Mesenchymal stem cell (in vitro differentiated cells and primary cell): Measurements from ENCODE around the gene GAST.

Source experiments
- DNase-seq: peaks from one replicate; pipeline ENCODE4 v3.0.0-alpha.2; 2013
- H2AFZ ChIP-seq: one replicate; pipeline ENCODE4 v1.6.1; 2013; ENCODE audit warnings: low read depth, mild to moderate bottlenecking, control low read depth, inconsistent platforms, low read length, moderate library complexity
- H2AK5ac ChIP-seq: 2 replicates; pipeline ENCODE4 v1.6.1; 2013; ENCODE audit warnings: low read length, moderate library complexity, mild to moderate bottlenecking, inconsistent platforms; ENCODE audit not compliant: severe bottlenecking
- H2BK120ac ChIP-seq: one replicate; pipeline ENCODE4 v1.6.1; 2013; ENCODE audit warnings: low read depth, mild to moderate bottlenecking, inconsistent platforms, low read length, moderate library complexity
- H2BK12ac ChIP-seq, 2 experiments: one replicate each; pipeline ENCODE4 v1.6.1; 2013; ENCODE audit warnings: inconsistent platforms in 2 of 2, low read length in 2 of 2, mild to moderate bottlenecking in 2 of 2, moderate library complexity in 2 of 2, control low read depth in 1 of 2
- H2BK15ac ChIP-seq: one replicate; pipeline ENCODE4 v1.6.1; 2013; ENCODE audit warnings: mild to moderate bottlenecking, low read depth, inconsistent platforms; ENCODE audit not compliant: poor library complexity, severe bottlenecking
- H2BK5ac ChIP-seq: 2 replicates; pipeline ENCODE4 v1.6.1; 2013; ENCODE audit warnings: low read depth, mild to moderate bottlenecking, low read length, control low read depth, inconsistent platforms; ENCODE audit not compliant: poor library complexity, severe bottlenecking
- H3K14ac ChIP-seq, 2 experiments: one replicate each; pipeline ENCODE4 v1.6.1; 2013; ENCODE audit warnings: inconsistent platforms in 2 of 2, low read length in 2 of 2, control low read depth in 1 of 2, mild to moderate bottlenecking in 1 of 2, moderate library complexity in 1 of 2
- H3K18ac ChIP-seq, 2 experiments: one replicate each; pipeline ENCODE4 v1.6.1; 2013; ENCODE audit warnings: inconsistent platforms in 2 of 2, low read length in 2 of 2, control low read depth in 1 of 2, low read depth in 1 of 2, mild to moderate bottlenecking in 1 of 2
- H3K23ac ChIP-seq, 2 experiments: one replicate each; pipeline ENCODE4 v1.6.1; 2013; ENCODE audit warnings: inconsistent platforms in 2 of 2, low read length in 2 of 2, mild to moderate bottlenecking in 2 of 2, moderate library complexity in 2 of 2, control low read depth in 1 of 2
- H3K27ac ChIP-seq: 2 replicates; pipeline ENCODE4 v1.5.1; 2013; ENCODE audit warnings: mild to moderate bottlenecking, moderate library complexity, low read length, control low read depth, inconsistent platforms; ENCODE audit not compliant: poor library complexity, severe bottlenecking
- H3K27me3 ChIP-seq, 2 experiments: 2 replicates each; pipeline versions ENCODE4 v1.6.1 to v1.7.0; 2013; ENCODE audit warnings: low read length in 2 of 2, mild to moderate bottlenecking in 2 of 2, moderate library complexity in 2 of 2, control low read depth in 1 of 2, inconsistent platforms in 1 of 2; ENCODE audit not compliant: control insufficient read depth in 1 of 2, insufficient read depth in 1 of 2
- H3K36me3 ChIP-seq, 2 experiments: 2 replicates each; pipeline versions ENCODE4 v1.6.1 to v1.7.0; 2013; ENCODE audit warnings: low read length in 2 of 2, control low read depth in 1 of 2, inconsistent platforms in 1 of 2, low read depth in 1 of 2, mild to moderate bottlenecking in 1 of 2; ENCODE audit not compliant: insufficient read depth in 2 of 2, control insufficient read depth in 1 of 2
- H3K4ac ChIP-seq, 2 experiments: one replicate each; pipeline ENCODE4 v1.6.1; 2013; ENCODE audit warnings: inconsistent platforms in 2 of 2, low read length in 2 of 2, mild to moderate bottlenecking in 2 of 2, moderate library complexity in 2 of 2, control low read depth in 1 of 2, low read depth in 1 of 2
- H3K4me1 ChIP-seq: 2 replicates; pipeline ENCODE4 v1.6.1; 2013; ENCODE audit warnings: low read depth, low read length, control low read depth; ENCODE audit not compliant: control insufficient read depth, insufficient read depth
- H3K4me2 ChIP-seq: 2 replicates; pipeline ENCODE4 v1.6.1; 2013; ENCODE audit warnings: low read length, mild to moderate bottlenecking, inconsistent platforms; ENCODE audit not compliant: poor library complexity, severe bottlenecking
- H3K4me3 ChIP-seq, 2 experiments: 2 replicates each; pipeline versions ENCODE4 v1.5.1 to v1.7.0; 2013; ENCODE audit warnings: low read length in 2 of 2, mild to moderate bottlenecking in 2 of 2, control low read depth in 1 of 2, low read depth in 1 of 2; ENCODE audit not compliant: insufficient read depth in 1 of 2
- H3K79me1 ChIP-seq: replicated peaks from 2 replicates; pipeline ENCODE4 v1.6.1; 2013; ENCODE audit warnings: mild to moderate bottlenecking, control low read depth, low read length, inconsistent platforms; ENCODE audit not compliant: poor library complexity, severe bottlenecking
- H3K9ac ChIP-seq: 2 replicates; pipeline ENCODE4 v1.7.0; 2013; ENCODE audit warnings: mild to moderate bottlenecking, low read length, moderate library complexity
- H3K9me3 ChIP-seq: 2 replicates; pipeline ENCODE4 v1.7.0; 2013; ENCODE audit warnings: mild to moderate bottlenecking, low read length; ENCODE audit not compliant: control insufficient read depth
- H4K8ac ChIP-seq: one replicate; pipeline ENCODE4 v1.6.1; 2013; ENCODE audit warnings: inconsistent platforms, mild to moderate bottlenecking, low read length, moderate library complexity
- H4K91ac ChIP-seq: one replicate; pipeline ENCODE4 v1.6.1; 2013; ENCODE audit warnings: mild to moderate bottlenecking, low read length, inconsistent platforms
- WGBS: methylation state at CpG from one replicate; pipeline ENCODE4 v1.1.7; 2013; ENCODE audit warnings: mixed read lengths; 5-methylcytosine and 5-hydroxymethylcytosine counted together

Gene GAST

DNA sequence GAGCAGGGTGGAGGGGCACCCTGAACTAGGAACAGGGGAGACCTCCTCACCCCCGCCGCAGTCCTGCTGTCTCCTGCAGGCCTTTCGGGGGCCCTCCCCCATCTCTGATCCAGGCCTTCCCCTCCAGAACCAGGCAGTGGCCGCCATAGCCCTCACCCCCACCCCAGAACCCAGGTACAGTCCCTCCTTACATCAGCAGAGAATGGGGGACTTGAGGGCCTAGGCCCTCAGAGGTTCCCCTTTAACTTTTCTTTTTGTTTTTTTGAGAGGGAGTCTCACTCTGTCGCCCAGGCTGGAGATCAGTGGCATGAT lies 26.6 kb downstream of the GAST start:
- H3K4me1 ChIP-seq: peaks cover 34% of the 10 kb centered on the region
- no peak overlapping the region for H2AFZ ChIP-seq
- H4K91ac ChIP-seq: peak overlapping the region; percentile 81
- H2BK5ac ChIP-seq: no peak overlapping the region
- H2BK120ac ChIP-seq: peak overlapping the region; percentile 21
- peak overlapping the region in 1 of 2 experiments; percentile 28 for H3K4ac ChIP-seq
- no peak overlapping the region for H2BK15ac ChIP-seq
- H3K4me2 ChIP-seq: no peak overlapping the region
- no peaks in the 10 kb centered on the region for H3K79me1 ChIP-seq
- no peak overlapping the region for H2BK12ac ChIP-seq
- H3K4me3 ChIP-seq: no peak overlapping the region
- no peak overlapping the region for H3K27ac ChIP-seq
- no peak overlapping the region for H3K23ac ChIP-seq
- H2AK5ac ChIP-seq: peak overlapping the region; percentile 26
- H3K27me3 ChIP-seq: peaks cover 35 to 54% of the 10 kb centered on the region in 2 experiments
- no peak overlapping the region for H3K14ac ChIP-seq
- no peak overlapping the region for H3K9ac ChIP-seq
- H3K9me3 ChIP-seq: no peaks in the 10 kb centered on the region
- 100% methylated on average over 4 of the region's 5 CpGs for WGBS
- peak overlapping the region in 1 of 2 experiments; percentile 26 for H3K18ac ChIP-seq
- no peak for DNase-seq
- no peaks in the 10 kb centered on the region for H3K36me3 ChIP-seq
- H4K8ac ChIP-seq: no peak overlapping the region

GRCh38 chr17:41739661-41740352 lies 27.7 kb downstream of the GAST start:
- Histone ChIP-seq H3K9ac (peak overlapping the region; percentile 58), H4K8ac (no peak overlapping the region), H2BK120ac (no peak overlapping the region), H2BK5ac (no peak overlapping the region), H3K23ac (no peak overlapping the region), H3K4me3 (no peak overlapping the region), H3K18ac (no peak overlapping the region), H3K14ac (no peak overlapping the region), H2BK15ac (no peak overlapping the region), H3K27me3 (peaks cover 27 to 47% of the 10 kb centered on the region in 2 experiments), H3K4ac (no peak overlapping the region), H3K27ac (no peak overlapping the region), H3K4me2 (no peak overlapping the region), H2BK12ac (peak overlapping the region in 1 of 2 experiments; percentile 84), H3K4me1 (peaks cover 23% of the 10 kb centered on the region), H2AFZ (no peak overlapping the region), H2AK5ac (peak overlapping the region; percentile 51), H3K79me1 (no peaks in the 10 kb centered on the region), H3K36me3 (no peaks in the 10 kb centered on the region), H4K91ac (no peak overlapping the region), H3K9me3 (no peaks in the 10 kb centered on the region)
- 71% methylated on average over 8 of the region's 9 CpGs for WGBS
- DNase-seq: peak; percentile 35

DNA sequence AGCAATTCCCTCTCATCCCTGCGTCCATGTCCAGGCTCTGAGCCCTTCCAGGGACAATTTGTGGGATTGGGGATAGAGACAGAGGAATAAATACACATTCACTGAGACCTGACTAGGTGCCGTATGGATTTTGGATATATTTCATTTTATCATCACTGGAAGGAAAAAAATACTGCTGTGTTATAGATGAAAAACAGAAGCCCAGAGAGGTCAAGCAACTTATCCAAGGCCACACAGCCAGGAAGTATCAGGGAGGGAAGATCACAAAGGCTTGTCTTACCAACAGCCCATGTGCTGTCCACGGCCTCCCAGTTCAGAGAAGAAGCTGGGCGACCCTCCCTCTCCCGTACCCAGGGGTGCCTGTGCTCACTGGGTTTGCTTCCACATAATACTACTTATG lies 28.4 kb downstream of the GAST start:
- H3K27ac ChIP-seq: no peak overlapping the region
- H3K23ac ChIP-seq: no peak overlapping the region
- no peak overlapping the region for H3K4ac ChIP-seq
- no peaks in the 10 kb centered on the region for H3K79me1 ChIP-seq
- no peak overlapping the region for H2BK120ac ChIP-seq
- H3K4me2 ChIP-seq: no peak overlapping the region
- no peak overlapping the region for H4K91ac ChIP-seq
- no peak overlapping the region for H2BK12ac ChIP-seq
- H3K14ac ChIP-seq: no peak overlapping the region
- H2AK5ac ChIP-seq: no peak overlapping the region
- H3K4me3 ChIP-seq: no peak overlapping the region
- H3K9me3 ChIP-seq: no peaks in the 10 kb centered on the region
- no peak for DNase-seq
- no peak overlapping the region for H2AFZ ChIP-seq
- no peak overlapping the region for H2BK15ac ChIP-seq
- no peak overlapping the region for H2BK5ac ChIP-seq
- H3K18ac ChIP-seq: no peak overlapping the region
- WGBS: 100% methylated on average over 4 of the region's 5 CpGs
- no peak overlapping the region for H3K9ac ChIP-seq
- H3K36me3 ChIP-seq: no peaks in the 10 kb centered on the region
- no peak overlapping the region for H4K8ac ChIP-seq
- peaks cover 19% of the 10 kb centered on the region for H3K4me1 ChIP-seq
- H3K27me3 ChIP-seq: peaks cover 21 to 40% of the 10 kb centered on the region in 2 experiments

GRCh38 chr17:41741709-41742108 lies 29.6 kb downstream of the GAST start:
- Histone ChIP-seq H3K9ac (no peak overlapping the region), H3K14ac (no peak overlapping the region), H2BK12ac (no peak overlapping the region), H4K91ac (no peak overlapping the region), H3K4ac (no peak overlapping the region), H2BK15ac (no peak overlapping the region), H2BK120ac (no peak overlapping the region), H2AK5ac (no peak overlapping the region), H3K9me3 (no peaks in the 10 kb centered on the region), H2AFZ (no peak overlapping the region), H3K4me1 (peaks cover 19% of the 10 kb centered on the region), H3K4me2 (no peak overlapping the region), H3K27me3 (peaks cover 10 to 31% of the 10 kb centered on the region in 2 experiments), H3K36me3 (no peaks in the 10 kb centered on the region), H3K18ac (no peak overlapping the region), H2BK5ac (no peak overlapping the region), H3K27ac (no peak overlapping the region), H3K79me1 (no peaks in the 10 kb centered on the region), H3K23ac (no peak overlapping the region), H3K4me3 (no peak overlapping the region), H4K8ac (no peak overlapping the region)
- DNase-seq: no peak
- WGBS: 83% methylated on average over 9 of the region's 9 CpGs
